HuH-7.5 (cell line): ENCODE results near the gene KRTDAP.
"Not testable (repeated sequence)": the region's sequence is repeated elsewhere in the genome, so short reads cannot be mapped to it uniquely, and the experiment has no call there.

Source experiments
- DNase-seq: peaks from one replicate; pipeline ENCODE4 v3.0.0; 2011; ENCODE audit warnings: low spot score

The KRTDAP gene

GRCh38 chr19:35484252-35485036 lies 5.8 kb downstream of the KRTDAP start:
- no peak for DNase-seq

GRCh38 chr19:35483089-35483488 lies 7.2 kb downstream of the KRTDAP start:
- DNase-seq, result no peak

- DNase-seq, result no peak
Measured at GRCh38 chr19:35478794-35479677, 11.2 kb downstream of the KRTDAP start.

GRCh38 chr19:35476149-35476548 lies 14.1 kb downstream of the KRTDAP start:
- no peak for DNase-seq

GRCh38 chr19:35474594-35474993 lies 15.7 kb downstream of the KRTDAP start:
- DNase-seq, result not testable (repeated sequence)

- DNase-seq, result no peak
Measured at GRCh38 chr19:35474104-35474503, 16.2 kb downstream of the KRTDAP start.

GRCh38 chr19:35471946-35472345 lies 18.3 kb downstream of the KRTDAP start:
- no peak for DNase-seq

GRCh38 chr19:35471075-35471474 lies 19.2 kb downstream of the KRTDAP start:
- DNase-seq, result not testable (repeated sequence)

- DNase-seq, result no peak
Measured at GRCh38 chr19:35470128-35470527, 20.1 kb downstream of the KRTDAP start.

GRCh38 chr19:35468637-35469036 lies 21.6 kb downstream of the KRTDAP start:
- peak; percentile 45 for DNase-seq

- DNase-seq, result no peak
Measured at GRCh38 chr19:35466259-35466658, 24.0 kb downstream of the KRTDAP start.

- not testable (repeated sequence) for DNase-seq
Measured at GRCh38 chr19:35462956-35463355, 27.3 kb downstream of the KRTDAP start.

- no peak for DNase-seq
Measured at GRCh38 chr19:35462476-35462953, 27.7 kb downstream of the KRTDAP start.

- DNase-seq, result not testable (repeated sequence)
Measured at GRCh38 chr19:35461788-35462187, 28.5 kb downstream of the KRTDAP start.

- no peak for DNase-seq
Measured at GRCh38 chr19:35461060-35461459, 29.2 kb downstream of the KRTDAP start.

- no peak for DNase-seq
Measured at GRCh38 chr19:35460608-35461007, 29.7 kb downstream of the KRTDAP start.

GRCh38 chr19:35459414-35460082 lies 30.7 kb downstream of the KRTDAP start:
- peak; percentile 41 for DNase-seq

GRCh38 chr19:35458731-35459391 lies 31.4 kb downstream of the KRTDAP start:
- peak; percentile 77 for DNase-seq

GRCh38 chr19:35458192-35458591 lies 32.1 kb downstream of the KRTDAP start:
- no peak for DNase-seq

GRCh38 chr19:35457173-35457572 lies 33.1 kb downstream of the KRTDAP start:
- DNase-seq, result no peak

GRCh38 chr19:35455616-35456201 lies 34.6 kb downstream of the KRTDAP start:
- no peak for DNase-seq
